ENCODE results near the gene TUBB1.
A peak's percentile ranks its signal among the peaks of the same experiment; 100 is the strongest.

TUBB1 gene

DNA sequence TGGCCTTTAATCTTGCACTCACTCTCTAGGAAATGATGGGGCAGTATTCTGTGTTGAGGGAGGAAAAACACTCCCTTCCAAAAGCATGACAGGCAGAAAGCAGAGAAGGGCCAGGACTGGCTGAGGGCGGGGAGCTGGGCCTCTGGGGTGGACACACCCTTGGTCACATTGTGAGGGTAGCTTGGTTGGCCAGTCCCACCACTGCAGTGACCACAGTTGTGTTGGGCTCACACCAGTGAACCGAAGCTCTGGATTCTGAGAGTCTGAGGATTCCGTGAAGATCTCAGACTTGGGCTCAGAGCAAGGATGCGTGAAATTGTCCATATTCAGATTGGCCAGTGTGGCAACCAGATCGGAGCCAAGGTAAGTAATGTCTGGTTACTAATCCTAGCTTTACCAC is at the start of gene TUBB1:
TSS of gene TUBB1 (plus strand) at position 213 of the 400 bp plus-strand sequence. CDS start at position 307, 94 bp downstream.
- H3K27ac ChIP-seq (ENCODE audit: low read depth, low read length), result no peak within 1 kb of the TSS
- no peak within 1 kb of the TSS for H3K4me3 ChIP-seq (ENCODE audit: low read depth, low read length)
- peaks cover 2% of the 10 kb centered on the region; the same call in 1 of the 2 replicates for H3K4me1 ChIP-seq (ENCODE audit: control insufficient read depth, insufficient read depth, low read length)
- no peaks in the 10 kb centered on the region for H3K9me3 ChIP-seq (ENCODE audit: control insufficient read depth, insufficient read depth, low read length)
- H3K9ac ChIP-seq (ENCODE audit: low read depth, low read length), result no peak within 1 kb of the TSS
- peaks cover 14% of the 10 kb centered on the region; the same call in 1 of the 2 replicates for H3K36me3 ChIP-seq (ENCODE audit: control insufficient read depth, insufficient read depth, low read length)
- no peaks in the 10 kb centered on the region for H3K27me3 ChIP-seq (ENCODE audit: control insufficient read depth, insufficient read depth, low read length)

DNA sequence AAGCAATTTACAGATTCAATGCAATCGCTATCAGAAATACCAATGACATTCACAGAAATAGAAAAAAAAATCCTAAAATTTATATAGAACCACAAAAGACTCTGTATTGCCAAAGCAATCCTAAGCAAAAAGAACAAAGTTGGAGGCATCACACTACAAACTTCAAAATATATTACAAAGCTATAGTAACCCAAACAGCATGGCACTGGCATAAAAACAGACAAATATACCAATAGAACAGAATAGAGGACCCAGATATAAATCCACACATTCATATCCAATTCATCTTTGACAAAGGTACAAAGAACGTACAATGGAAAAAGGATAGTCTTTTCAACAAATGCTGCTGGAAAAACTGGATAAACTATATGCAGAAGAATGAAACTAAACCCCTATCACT is 49.8 kb upstream of the TUBB1 start:
- no peaks in the 10 kb centered on the region for H3K27me3 ChIP-seq (ENCODE audit: control insufficient read depth, insufficient read depth, low read length)

DNA sequence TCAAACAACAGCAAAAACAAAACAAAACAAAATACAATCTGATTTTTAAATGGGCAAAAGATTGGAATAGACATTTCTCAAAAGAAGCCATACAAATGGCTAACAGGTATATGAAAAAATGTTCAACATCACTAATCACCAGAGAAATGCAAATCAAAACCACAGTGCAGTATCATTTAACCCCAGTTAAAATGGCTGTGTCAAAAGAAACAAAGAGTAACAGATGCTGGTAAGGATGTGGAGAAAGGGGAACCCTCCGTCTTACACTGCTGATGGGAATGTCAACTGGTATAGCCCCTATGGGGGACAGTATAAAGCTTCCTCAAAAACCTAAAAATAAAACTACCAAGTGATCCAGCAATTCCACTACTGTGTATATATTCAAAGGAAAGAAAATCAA is 49.1 kb upstream of the TUBB1 start:
- Histone ChIP-seq H3K4me3 (ENCODE audit: low read depth, low read length) (no peak overlapping the region), H3K36me3 (ENCODE audit: control insufficient read depth, insufficient read depth, low read length) (no peaks in the 10 kb centered on the region), H3K9me3 (ENCODE audit: control insufficient read depth, insufficient read depth, low read length) (no peaks in the 10 kb centered on the region), H3K27ac (ENCODE audit: low read depth, low read length) (no peak overlapping the region), H3K9ac (ENCODE audit: low read depth, low read length) (no peak overlapping the region), H3K4me1 (ENCODE audit: control insufficient read depth, insufficient read depth, low read length) (no peaks in the 10 kb centered on the region), H3K27me3 (ENCODE audit: control insufficient read depth, insufficient read depth, low read length) (no peaks in the 10 kb centered on the region)

More for the DNA sequence above, 49.8 kb upstream of the TUBB1 start:
- Histone ChIP-seq H3K27ac (ENCODE audit: low read depth, low read length) (no peak overlapping the region), H3K4me1 (ENCODE audit: control insufficient read depth, insufficient read depth, low read length) (no peaks in the 10 kb centered on the region), H3K4me3 (ENCODE audit: low read depth, low read length) (no peak overlapping the region), H3K9ac (ENCODE audit: low read depth, low read length) (no peak overlapping the region), H3K9me3 (ENCODE audit: control insufficient read depth, insufficient read depth, low read length) (no peaks in the 10 kb centered on the region), H3K36me3 (ENCODE audit: control insufficient read depth, insufficient read depth, low read length) (no peaks in the 10 kb centered on the region)

DNA sequence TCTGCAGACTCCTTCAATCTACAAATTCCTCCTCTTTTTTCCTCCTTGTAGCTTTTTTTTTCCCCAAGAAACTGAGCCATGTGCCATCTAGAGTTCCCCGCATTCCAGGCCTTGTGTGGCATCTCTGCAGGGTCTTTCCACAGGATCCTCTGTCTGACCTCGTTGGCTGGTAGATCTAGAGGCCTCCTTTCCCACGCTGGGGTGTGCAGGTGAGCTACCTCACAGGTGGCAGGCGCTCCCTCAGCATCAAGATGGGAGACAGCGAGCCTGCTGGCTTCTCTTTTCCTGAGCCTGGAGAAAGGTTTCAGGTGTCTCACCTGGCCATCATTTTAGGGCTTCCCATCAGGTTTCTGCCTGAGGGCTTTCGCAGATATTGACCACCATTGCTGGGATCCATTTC is 47.8 kb upstream of the TUBB1 start:
- H3K27me3 ChIP-seq (ENCODE audit: control insufficient read depth, insufficient read depth, low read length), result no peaks in the 10 kb centered on the region
- no peaks in the 10 kb centered on the region for H3K9me3 ChIP-seq (ENCODE audit: control insufficient read depth, insufficient read depth, low read length)
- H3K27ac ChIP-seq (ENCODE audit: low read depth, low read length), result no peak overlapping the region
- H3K4me1 ChIP-seq (ENCODE audit: control insufficient read depth, insufficient read depth, low read length), result no peaks in the 10 kb centered on the region
- H3K36me3 ChIP-seq (ENCODE audit: control insufficient read depth, insufficient read depth, low read length), result no peaks in the 10 kb centered on the region
- H3K4me3 ChIP-seq (ENCODE audit: low read depth, low read length), result no peak overlapping the region
- no peak overlapping the region for H3K9ac ChIP-seq (ENCODE audit: low read depth, low read length)

DNA sequence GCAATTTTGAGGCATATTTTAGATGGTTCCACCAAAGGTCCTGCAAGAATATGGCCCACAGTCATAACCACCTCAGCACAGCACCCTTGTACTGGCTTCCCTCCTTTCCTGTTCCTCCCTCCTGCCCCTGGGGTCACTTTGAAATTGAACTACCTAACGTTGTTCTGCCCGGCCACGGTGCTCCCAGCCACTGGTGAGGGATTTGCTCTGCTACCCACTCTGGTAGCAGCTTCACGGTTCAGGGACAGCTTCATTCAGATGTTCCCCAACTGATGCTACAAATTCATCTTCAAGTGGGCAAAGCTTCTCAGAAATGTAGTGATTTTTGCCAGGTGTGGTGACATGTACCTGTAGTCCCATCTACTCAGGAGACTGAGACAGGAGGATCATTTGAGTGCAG is 46.0 kb upstream of the TUBB1 start:
- Histone ChIP-seq H3K9me3 (ENCODE audit: control insufficient read depth, insufficient read depth, low read length) (no peaks in the 10 kb centered on the region), H3K4me1 (ENCODE audit: control insufficient read depth, insufficient read depth, low read length) (no peaks in the 10 kb centered on the region), H3K27me3 (ENCODE audit: control insufficient read depth, insufficient read depth, low read length) (no peaks in the 10 kb centered on the region), H3K4me3 (ENCODE audit: low read depth, low read length) (no peak overlapping the region), H3K36me3 (ENCODE audit: control insufficient read depth, insufficient read depth, low read length) (no peaks in the 10 kb centered on the region), H3K27ac (ENCODE audit: low read depth, low read length) (no peak overlapping the region), H3K9ac (ENCODE audit: low read depth, low read length) (no peak overlapping the region)

DNA sequence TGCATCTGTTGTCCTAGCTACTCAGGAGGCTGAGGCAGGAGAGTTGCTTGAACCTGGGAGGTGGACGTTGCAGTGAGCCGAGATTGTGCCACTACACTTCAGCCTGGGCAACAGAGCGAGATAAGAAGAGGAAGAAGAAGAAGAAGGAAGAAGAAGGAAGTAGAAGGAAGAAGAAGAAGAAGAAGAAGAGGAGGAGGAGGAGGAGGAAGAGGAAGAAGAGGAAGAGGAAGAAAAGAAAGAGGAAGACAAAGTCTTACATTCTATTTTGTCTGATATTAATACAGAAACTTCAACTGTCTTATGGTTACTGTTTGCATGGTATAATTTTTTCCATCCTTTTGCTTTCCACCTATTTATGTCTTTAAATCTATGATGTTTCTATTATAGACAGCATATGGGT is 45.4 kb upstream of the TUBB1 start:
- Histone ChIP-seq H3K9me3 (ENCODE audit: control insufficient read depth, insufficient read depth, low read length) (no peaks in the 10 kb centered on the region), H3K27me3 (ENCODE audit: control insufficient read depth, insufficient read depth, low read length) (no peaks in the 10 kb centered on the region), H3K4me1 (ENCODE audit: control insufficient read depth, insufficient read depth, low read length) (peaks cover 4% of the 10 kb centered on the region; the same call in 1 of the 2 replicates), H3K27ac (ENCODE audit: low read depth, low read length) (no peak overlapping the region), H3K4me3 (ENCODE audit: low read depth, low read length) (no peak overlapping the region), H3K36me3 (ENCODE audit: control insufficient read depth, insufficient read depth, low read length) (no peaks in the 10 kb centered on the region), H3K9ac (ENCODE audit: low read depth, low read length) (no peak overlapping the region)

DNA sequence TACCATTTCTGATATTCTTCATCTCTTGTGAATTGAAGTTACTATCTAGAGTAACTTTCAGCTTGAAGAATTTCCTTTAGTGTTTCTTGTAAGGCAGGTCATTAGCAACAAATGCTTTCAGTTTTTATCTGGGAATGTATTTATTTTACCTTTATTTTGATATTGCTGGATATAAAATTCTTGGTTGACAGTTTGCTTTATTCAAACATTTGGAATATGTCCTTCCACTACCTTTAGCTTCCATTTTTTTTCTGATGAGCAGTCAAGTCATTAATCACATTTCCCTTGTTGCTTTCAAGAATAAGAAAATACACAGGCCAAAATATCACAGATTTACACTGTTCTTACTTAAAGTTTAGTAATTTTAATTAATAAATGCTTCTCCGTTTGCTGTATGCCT is 43.9 kb upstream of the TUBB1 start:
- no peak overlapping the region for H3K27ac ChIP-seq (ENCODE audit: low read depth, low read length)
- no peaks in the 10 kb centered on the region for H3K9me3 ChIP-seq (ENCODE audit: control insufficient read depth, insufficient read depth, low read length)
- no peak overlapping the region for H3K9ac ChIP-seq (ENCODE audit: low read depth, low read length)
- no peaks in the 10 kb centered on the region for H3K36me3 ChIP-seq (ENCODE audit: control insufficient read depth, insufficient read depth, low read length)
- H3K4me1 ChIP-seq (ENCODE audit: control insufficient read depth, insufficient read depth, low read length), result peaks cover 5% of the 10 kb centered on the region; the same call in 1 of the 2 replicates
- H3K27me3 ChIP-seq (ENCODE audit: control insufficient read depth, insufficient read depth, low read length), result no peaks in the 10 kb centered on the region
- H3K4me3 ChIP-seq (ENCODE audit: low read depth, low read length), result no peak overlapping the region

DNA sequence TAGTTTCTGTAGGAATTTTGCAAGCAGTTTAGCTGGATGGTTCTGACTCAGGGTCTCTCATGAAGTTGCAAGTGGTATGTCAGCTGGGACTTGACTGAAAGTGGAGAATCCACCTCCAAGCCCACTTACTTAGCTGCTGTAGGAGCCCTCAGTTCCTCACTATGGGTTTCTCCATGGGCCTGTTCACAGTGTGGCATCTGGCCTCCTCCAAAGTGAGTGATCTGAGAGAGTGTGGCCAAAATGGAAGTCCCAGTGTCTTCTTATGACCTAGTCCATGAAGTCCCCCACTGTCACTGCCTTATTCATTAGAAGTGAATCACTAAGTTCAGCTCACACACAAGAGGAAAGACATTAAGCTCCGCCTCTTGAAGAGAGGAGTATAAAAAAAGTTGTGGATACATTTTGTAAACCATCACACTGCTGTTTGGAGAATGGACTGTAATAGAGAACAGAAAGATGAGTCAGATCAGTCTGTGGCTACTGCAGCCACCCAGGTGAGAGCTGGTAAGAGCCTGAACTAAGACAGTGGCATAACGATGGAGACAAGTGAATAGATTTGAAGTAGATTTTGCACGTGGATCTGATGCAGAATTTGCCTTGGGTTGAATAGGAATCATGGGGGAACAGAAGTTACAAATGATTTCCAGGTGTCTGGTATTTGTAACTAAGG is 43.0 kb upstream of the TUBB1 start:
- no peaks in the 10 kb centered on the region for H3K27me3 ChIP-seq (ENCODE audit: control insufficient read depth, insufficient read depth, low read length)
- H3K36me3 ChIP-seq (ENCODE audit: control insufficient read depth, insufficient read depth, low read length), result no peaks in the 10 kb centered on the region
- no peak overlapping the region for H3K27ac ChIP-seq (ENCODE audit: low read depth, low read length)
- no peak overlapping the region for H3K9ac ChIP-seq (ENCODE audit: low read depth, low read length)
- H3K9me3 ChIP-seq (ENCODE audit: control insufficient read depth, insufficient read depth, low read length), result no peaks in the 10 kb centered on the region
- no peak overlapping the region for H3K4me3 ChIP-seq (ENCODE audit: low read depth, low read length)
- peaks cover 5% of the 10 kb centered on the region; the same call in 1 of the 2 replicates for H3K4me1 ChIP-seq (ENCODE audit: control insufficient read depth, insufficient read depth, low read length)

DNA sequence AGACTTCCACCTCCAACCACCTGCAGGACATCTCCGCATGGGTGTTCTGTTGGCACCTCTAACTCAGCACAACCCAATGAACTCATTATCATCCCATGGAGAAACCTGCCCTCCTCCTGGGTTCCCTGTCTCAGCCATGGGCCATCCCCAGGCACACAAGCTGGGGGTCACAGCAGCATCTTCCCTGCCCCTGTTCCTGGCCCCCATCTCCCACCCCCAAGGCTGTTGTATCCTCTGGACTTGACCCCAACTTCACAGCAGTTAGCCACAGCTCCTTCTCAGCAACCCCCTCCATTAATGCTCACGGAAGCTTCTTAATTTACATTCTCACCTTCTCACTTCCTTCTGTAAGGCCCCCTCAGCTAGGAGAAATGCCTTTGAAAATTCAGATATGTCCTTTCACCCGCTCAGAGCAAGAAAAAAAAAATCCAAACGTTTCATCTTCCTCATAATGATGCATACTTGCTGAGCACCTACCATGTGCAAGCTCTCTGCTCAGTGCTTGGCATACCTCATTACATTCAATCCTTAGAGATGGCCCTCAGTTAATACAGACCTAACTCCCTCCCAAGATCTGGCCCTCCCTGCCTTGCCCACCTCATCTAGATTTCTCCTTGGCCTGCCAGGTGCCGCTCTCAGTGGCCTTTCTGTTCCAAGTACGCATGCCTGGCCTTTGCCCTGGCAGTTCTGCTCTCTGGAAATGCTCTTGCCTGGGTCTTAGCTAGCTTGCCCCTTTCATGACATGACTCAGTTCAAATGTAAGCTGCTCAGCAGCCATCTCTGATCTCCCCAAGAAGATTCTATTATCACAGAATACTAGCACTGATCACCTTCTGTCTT is 40.7 kb upstream of the TUBB1 start:
- H3K9me3 ChIP-seq (ENCODE audit: control insufficient read depth, insufficient read depth, low read length), result no peaks in the 10 kb centered on the region
- no peak overlapping the region for H3K27ac ChIP-seq (ENCODE audit: low read depth, low read length)
- no peak overlapping the region for H3K9ac ChIP-seq (ENCODE audit: low read depth, low read length)
- H3K27me3 ChIP-seq (ENCODE audit: control insufficient read depth, insufficient read depth, low read length), result no peaks in the 10 kb centered on the region
- peaks cover 5% of the 10 kb centered on the region; the same call in 1 of the 2 replicates for H3K4me1 ChIP-seq (ENCODE audit: control insufficient read depth, insufficient read depth, low read length)
- H3K36me3 ChIP-seq (ENCODE audit: control insufficient read depth, insufficient read depth, low read length), result no peaks in the 10 kb centered on the region
- H3K4me3 ChIP-seq (ENCODE audit: low read depth, low read length), result no peak overlapping the region

DNA sequence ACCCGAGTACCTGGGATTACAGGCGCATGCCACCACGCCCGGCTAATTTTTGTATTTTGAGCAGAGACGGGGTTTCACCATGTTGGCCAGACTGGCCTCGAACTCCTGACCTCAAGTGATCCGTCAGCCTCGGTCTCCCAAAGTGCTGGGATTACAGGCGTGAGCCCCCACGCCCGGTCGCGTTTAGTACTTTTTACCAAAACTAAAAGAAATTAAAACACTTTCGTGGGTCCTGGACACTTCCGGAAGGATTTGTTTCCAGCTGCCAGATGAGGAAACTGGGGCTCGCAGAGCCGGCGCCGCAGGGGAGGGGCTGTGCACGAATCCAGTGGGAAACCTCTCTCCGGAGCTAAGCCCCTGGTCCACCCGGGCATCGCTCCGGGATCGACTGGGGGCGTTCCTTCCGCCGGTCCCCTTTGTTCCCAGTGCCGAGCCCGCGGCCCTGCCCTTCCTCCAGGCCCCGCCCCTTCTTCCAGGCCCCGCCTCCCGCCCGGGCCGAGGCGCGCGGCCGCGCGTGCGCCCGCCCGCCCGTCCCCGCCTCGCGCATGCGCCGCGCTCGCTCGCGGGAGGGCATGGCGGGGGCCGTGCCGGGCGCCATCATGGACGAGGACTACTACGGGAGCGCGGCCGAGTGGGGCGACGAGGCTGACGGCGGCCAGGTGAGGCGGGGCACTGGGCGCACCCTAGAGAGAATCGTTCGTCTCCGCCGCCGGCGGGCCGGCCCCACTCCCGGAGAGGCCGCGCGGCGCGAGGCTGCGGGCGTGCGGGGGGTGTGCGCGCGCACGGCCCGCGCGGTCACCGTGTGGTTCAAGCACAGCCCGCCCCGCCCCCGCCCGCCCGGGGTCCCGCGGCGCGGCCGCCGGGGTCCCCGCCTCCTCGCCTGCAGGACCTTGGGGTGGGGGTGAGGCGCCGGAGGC is 38.3 kb upstream of the TUBB1 start, which contains the start of gene NELFCD:
TSS of gene NELFCD (plus strand) at position 546 of the 917 bp plus-strand sequence. CDS start at position 600, 54 bp downstream.
- H3K9ac ChIP-seq (ENCODE audit: low read depth, low read length), result peak within 1 kb of the TSS; percentile 96
- peaks cover 5% of the 10 kb centered on the region; the same call in 1 of the 2 replicates for H3K4me1 ChIP-seq (ENCODE audit: control insufficient read depth, insufficient read depth, low read length)
- H3K9me3 ChIP-seq (ENCODE audit: control insufficient read depth, insufficient read depth, low read length), result no peaks in the 10 kb centered on the region
- peak within 1 kb of the TSS; percentile 88 for H3K27ac ChIP-seq (ENCODE audit: low read depth, low read length)
- no peaks in the 10 kb centered on the region for H3K27me3 ChIP-seq (ENCODE audit: control insufficient read depth, insufficient read depth, low read length)
- H3K4me3 ChIP-seq (ENCODE audit: low read depth, low read length), result peak within 1 kb of the TSS; percentile 70
- H3K36me3 ChIP-seq (ENCODE audit: control insufficient read depth, insufficient read depth, low read length), result peaks cover 4% of the 10 kb centered on the region

All from HUES48 (cell line).